A673 (cell line): Measurements from ENCODE around the gene JUNB. TPM values are rescaled to one million over a fixed set of nuclear protein-coding genes. Genes with fewer than 3 reads are reported as not detected.
A peak's percentile ranks its signal among the peaks of the same experiment; 100 is the strongest.

Experiments
- BruUV-seq: library from RNA; stranded (reverse); fragments of 400-500 nt; replicated peaks from 2 replicates; lab custom pipeline; 2021; lab: Mats Ljungman, UMichigan
- CTCF ChIA-PET: fragments of 300-600 bp; sonication (Branson Sonifier 250); formaldehyde crosslinking; loops from one replicate; lab custom pipeline; 2022; ENCODE audit warnings: antibody characterized with exemption; lab: Charles Lee
- POLR2A ChIA-PET: fragments of 300-600 bp; sonication (Branson Sonifier 250); formaldehyde crosslinking; loops from one replicate; lab custom pipeline; 2022; ENCODE audit warnings: antibody characterized with exemption; ENCODE audit not compliant: low non-redundant PET; lab: Charles Lee
- DNase-seq: peaks from one replicate; pipeline ENCODE4 v3.0.0-alpha.2; 2015; ENCODE audit warnings: low spot score
- H3K27ac ChIP-seq: fragments of 200-600 bp; sonication (generic); 2 replicates; pipeline ENCODE4 v1.5.1; 2016; ENCODE audit warnings: mixed run types, low read depth, mild to moderate bottlenecking, mixed read lengths, antibody characterized with exemption, low read length; ENCODE audit not compliant: poor library complexity, severe bottlenecking
- H3K27me3 ChIP-seq: fragments of 200-600 bp; sonication (generic); replicated peaks from 2 replicates; pipeline ENCODE4 v1.6.1; 2017; ENCODE audit warnings: mixed run types, low read depth, mild to moderate bottlenecking, mixed read lengths, antibody characterized with exemption, low read length; ENCODE audit not compliant: insufficient read depth, poor library complexity
- H3K36me3 ChIP-seq: fragments of 200-600 bp; sonication (generic); 2 replicates; pipeline ENCODE4 v1.6.1; 2016; ENCODE audit warnings: mixed run types, mild to moderate bottlenecking, mixed read lengths, antibody characterized with exemption, low read length; ENCODE audit not compliant: insufficient read depth, poor library complexity, severe bottlenecking
- H3K4me1 ChIP-seq: fragments of 200-600 bp; sonication (generic); 2 replicates; pipeline ENCODE4 v1.6.1; 2017; ENCODE audit warnings: mixed run types, mild to moderate bottlenecking, mixed read lengths, antibody characterized with exemption, low read length; ENCODE audit not compliant: insufficient read depth, poor library complexity, severe bottlenecking
- H3K4me3 ChIP-seq: fragments of 200-600 bp; sonication (generic); 2 replicates; pipeline ENCODE4 v1.5.1; 2016; ENCODE audit warnings: low read depth, mixed run types, mild to moderate bottlenecking, mixed read lengths, low read length; ENCODE audit not compliant: poor library complexity, severe bottlenecking
- H3K9me3 ChIP-seq: fragments of 200-600 bp; sonication (generic); 2 replicates; pipeline ENCODE4 v1.6.1; 2016; ENCODE audit warnings: mixed run types, low read depth, mild to moderate bottlenecking, mixed read lengths, antibody characterized with exemption, low read length; ENCODE audit not compliant: poor library complexity, severe bottlenecking
- EZH2 ChIP-seq: fragments of 200-600 bp; sonication (generic); IDR thresholded peaks from 2 replicates; pipeline ENCODE4 v1.6.1; 2017; ENCODE audit warnings: borderline replicate concordance, low read depth, mild to moderate bottlenecking, mixed read lengths, antibody characterized with exemption, low read length; ENCODE audit not compliant: poor library complexity, severe bottlenecking
- intact Hi-C: fragments of 100-400 bp; cut with micrococcal nuclease; formaldehyde crosslinking; loops from one replicate; pipeline ENCODE4 v1.10.0; 2022; ENCODE audit not compliant: unreplicated experiment
- total RNA-seq: library from RNA; stranded (reverse); gene quantifications from 2 replicates; pipeline ENCODE4 v1.2.3, GENCODE V29; 2021
- TF ChIP-seq, protein P1 (sequence below): fragments of 300-800, 200-600 bp; sonication (generic); conservative IDR thresholded peaks from 2 replicates; pipeline ENCODE4 v1.5.1; 2017; ENCODE audit warnings: low read depth, mild to moderate bottlenecking, antibody characterized with exemption, low read length, moderate library complexity, mixed read lengths

Gene JUNB
- total RNA-seq, 1 experiment from 2014 or later = 27.7 TPM

DNA sequence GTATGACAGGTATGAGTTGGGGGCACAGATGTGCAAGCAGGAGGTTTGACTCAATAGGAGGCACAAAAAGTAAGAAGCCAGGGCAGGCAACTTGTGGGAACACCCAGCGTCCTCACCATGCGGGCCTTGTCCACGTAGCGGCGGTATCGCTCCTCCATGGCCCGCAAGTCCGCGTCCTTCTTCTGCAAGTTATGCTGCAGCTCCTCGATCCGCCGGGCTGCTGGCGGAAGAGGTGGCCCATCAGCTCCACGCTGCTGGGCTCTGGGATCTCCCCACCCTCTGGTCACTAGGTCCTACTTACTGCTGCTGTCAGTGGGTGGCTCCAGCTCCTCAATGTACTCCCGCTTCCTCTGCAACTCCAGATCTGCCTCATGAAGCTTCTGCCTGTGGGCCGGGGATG, 26.6 kb upstream of the JUNB start:
- CTCF ChIA-PET = interaction anchor here (2.1 to 3.0 kb wide), 4 partner anchors 7 to 82 kb away, joined by 14 to 34 read pairs (median 20); no protein-coding TSS in a partner anchor
- intact Hi-C loops = no loop called here
- BruUV-seq = no TSS peak
- Histone ChIP-seq H3K27me3 (no peaks in the 10 kb centered on the region), H3K27ac (no peak overlapping the region), H3K4me3 (no peak overlapping the region), H3K36me3 (no peaks in the 10 kb centered on the region), H3K9me3 (no peaks in the 10 kb centered on the region), H3K4me1 (no peaks in the 10 kb centered on the region)
- no peak for TF ChIP-seq EZH2
- DNase-seq = no peak
- POLR2A ChIA-PET = no interaction called here

DNA sequence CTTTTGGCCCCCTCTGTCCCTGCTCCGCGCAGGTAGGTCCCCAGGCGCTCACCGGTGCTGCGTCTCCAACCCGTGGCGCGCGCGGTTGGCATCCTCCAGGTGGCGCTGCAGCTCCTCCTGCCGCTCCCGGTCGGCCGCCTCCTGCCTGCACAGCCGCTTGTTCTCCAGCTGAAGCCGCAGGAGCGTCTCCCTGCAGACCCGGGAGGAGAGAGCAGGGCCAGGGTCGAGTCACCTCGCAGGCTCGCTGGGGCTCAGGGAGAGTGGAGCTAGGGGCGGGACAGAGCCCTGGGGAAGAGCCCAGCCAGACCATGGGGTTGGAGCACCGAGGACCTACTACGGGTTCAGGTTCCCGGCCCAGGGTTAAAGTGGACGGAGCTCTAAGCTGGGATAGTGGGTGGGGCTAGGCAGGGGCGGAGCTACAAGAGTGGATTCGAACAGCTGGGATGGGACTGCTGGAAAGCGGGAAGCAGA, 25.2 kb upstream of the JUNB start:
- Histone ChIP-seq H3K4me1 (no peaks in the 10 kb centered on the region), H3K9me3 (no peaks in the 10 kb centered on the region), H3K36me3 (no peaks in the 10 kb centered on the region), H3K4me3 (peak overlapping the region; percentile 57), H3K27me3 (no peaks in the 10 kb centered on the region), H3K27ac (no peak overlapping the region)
- no TSS peak for BruUV-seq
- peak; percentile 89 for DNase-seq
- intact Hi-C loops = loop anchor here (2.0 kb wide), 2 partner anchors 31 to 81 kb away; no protein-coding TSS in a partner anchor
- TF ChIP-seq, protein P1, sequence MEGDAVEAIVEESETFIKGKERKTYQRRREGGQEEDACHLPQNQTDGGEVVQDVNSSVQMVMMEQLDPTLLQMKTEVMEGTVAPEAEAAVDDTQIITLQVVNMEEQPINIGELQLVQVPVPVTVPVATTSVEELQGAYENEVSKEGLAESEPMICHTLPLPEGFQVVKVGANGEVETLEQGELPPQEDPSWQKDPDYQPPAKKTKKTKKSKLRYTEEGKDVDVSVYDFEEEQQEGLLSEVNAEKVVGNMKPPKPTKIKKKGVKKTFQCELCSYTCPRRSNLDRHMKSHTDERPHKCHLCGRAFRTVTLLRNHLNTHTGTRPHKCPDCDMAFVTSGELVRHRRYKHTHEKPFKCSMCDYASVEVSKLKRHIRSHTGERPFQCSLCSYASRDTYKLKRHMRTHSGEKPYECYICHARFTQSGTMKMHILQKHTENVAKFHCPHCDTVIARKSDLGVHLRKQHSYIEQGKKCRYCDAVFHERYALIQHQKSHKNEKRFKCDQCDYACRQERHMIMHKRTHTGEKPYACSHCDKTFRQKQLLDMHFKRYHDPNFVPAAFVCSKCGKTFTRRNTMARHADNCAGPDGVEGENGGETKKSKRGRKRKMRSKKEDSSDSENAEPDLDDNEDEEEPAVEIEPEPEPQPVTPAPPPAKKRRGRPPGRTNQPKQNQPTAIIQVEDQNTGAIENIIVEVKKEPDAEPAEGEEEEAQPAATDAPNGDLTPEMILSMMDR = peak; percentile 97
- TF ChIP-seq EZH2 = no peak
- ChIA-PET POLR2A (interaction anchor here (0.6 to 1.0 kb wide), 3 partner anchors 27 to 29 kb away, joined by 3 to 6 read pairs (median 4); no protein-coding TSS in a partner anchor), CTCF (interaction anchor here (0.6 to 3.0 kb wide), 13 partner anchors 9 to 1424 kb away, joined by 3 to 34 read pairs (median 5); partner anchors contain the start of genes JUNB and ZNF442)

DNA sequence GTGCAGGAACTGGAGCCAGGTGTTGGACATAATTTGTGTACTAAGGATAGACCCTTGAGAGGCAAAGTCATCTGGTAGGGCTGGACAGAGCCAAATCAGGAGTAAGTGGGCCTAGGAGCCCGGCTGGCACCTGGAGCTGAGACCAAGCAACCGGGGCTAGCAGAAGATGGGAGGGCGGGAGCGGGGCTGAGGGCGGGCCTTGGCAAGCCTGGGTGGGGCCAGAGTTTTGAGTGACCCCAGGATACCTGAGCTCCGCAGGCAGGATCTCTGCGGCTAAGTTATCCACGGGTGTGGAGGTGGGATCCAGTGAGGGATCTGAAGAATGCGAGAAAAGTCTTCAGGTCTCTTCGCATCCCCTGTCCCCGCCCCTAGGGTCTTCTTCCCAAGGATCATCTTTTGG, 24.1 kb upstream of the JUNB start:
- CTCF ChIA-PET = interaction anchor here (0.6 to 2.6 kb wide), 2 partner anchors 8 to 11 kb away, joined by 8 to 14 read pairs; partner anchors contain the start of gene HOOK2
- Histone ChIP-seq H3K27me3 (no peaks in the 10 kb centered on the region), H3K9me3 (no peaks in the 10 kb centered on the region), H3K4me1 (no peaks in the 10 kb centered on the region), H3K4me3 (no peak overlapping the region), H3K27ac (no peak overlapping the region), H3K36me3 (no peaks in the 10 kb centered on the region)
- intact Hi-C loops = loop anchor here (2.0 kb wide), 2 partner anchors 30 to 80 kb away; no protein-coding TSS in a partner anchor
- TF ChIP-seq, protein P1 = no peak
- TF ChIP-seq EZH2 = no peak
- no peak for DNase-seq
- no TSS peak for BruUV-seq
- POLR2A ChIA-PET = interaction anchor here (0.6 kb wide), 1 partner anchor 14 kb away, joined by 7 read pairs; no protein-coding TSS in a partner anchor
